ENCODE measurements around the gene MAPRE3.
"Not testable (repeated sequence)": the region's sequence is repeated elsewhere in the genome, so short reads cannot be mapped to it uniquely, and the experiment has no call there.

The MAPRE3 gene

GRCh38 chr2:27060323-27060722 lies 89.9 kb downstream of the MAPRE3 start:
- in situ Hi-C loops (cut with HindIII; ENCODE audit: low sequenced_read_pairs) = no loop called here

DNA sequence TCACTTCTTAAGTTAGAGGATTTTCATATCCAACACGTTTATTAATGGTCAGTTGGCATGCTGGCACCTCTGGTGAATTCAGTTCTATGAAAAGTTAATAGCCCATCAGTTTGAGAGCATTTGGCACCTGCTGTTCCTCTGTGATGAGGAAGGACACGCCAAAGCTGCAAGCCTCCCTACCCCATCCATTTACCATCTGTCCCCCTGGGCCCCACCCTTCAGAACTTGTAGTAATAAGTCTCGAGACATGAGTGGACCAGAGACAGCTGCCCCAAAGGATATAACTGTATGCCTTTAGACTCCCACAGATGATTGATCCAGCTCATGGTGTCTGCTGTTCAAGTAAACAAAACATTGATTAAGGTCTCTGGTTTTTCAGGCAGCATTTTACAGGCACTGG lies 94.7 kb downstream of the MAPRE3 start:
- in situ Hi-C loops (cut with HindIII; ENCODE audit: low sequenced_read_pairs) = loop anchor here (5.0 kb wide), 1 partner anchor 83 kb away; no protein-coding TSS in a partner anchor

DNA sequence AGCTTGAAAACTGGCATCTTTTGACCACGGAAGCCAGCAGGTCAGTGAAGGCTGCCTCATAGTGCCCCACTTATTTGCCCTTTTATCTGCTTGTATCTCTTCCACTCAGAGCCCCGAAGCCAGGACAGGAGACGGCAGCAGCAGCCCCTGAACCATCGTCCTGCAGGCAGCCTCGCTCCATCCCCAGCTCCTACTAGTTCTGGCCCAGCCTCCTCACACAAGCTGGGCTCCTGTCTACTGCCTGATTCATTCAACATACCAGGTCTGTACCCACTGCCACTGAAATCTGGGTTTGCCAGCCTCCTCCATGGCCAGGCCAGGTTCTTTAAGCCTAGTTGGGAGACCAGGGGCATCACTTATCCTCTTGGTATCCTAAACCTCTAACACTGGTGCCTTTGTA lies 96.9 kb downstream of the MAPRE3 start:
- in situ Hi-C loops (cut with HindIII; ENCODE audit: low sequenced_read_pairs) = loop anchor here (5.0 kb wide), 1 partner anchor 85 kb away; no protein-coding TSS in a partner anchor

GRCh38 chr2:27069436-27069835 lies 99.0 kb downstream of the MAPRE3 start:
- in situ Hi-C loops (cut with HindIII; ENCODE audit: low sequenced_read_pairs) = loop anchor here (5.0 kb wide), 1 partner anchor 87 kb away; no protein-coding TSS in a partner anchor

GRCh38 chr2:27069961-27070618 lies 99.7 kb downstream of the MAPRE3 start:
- in situ Hi-C loops (cut with HindIII; ENCODE audit: low sequenced_read_pairs) = loop anchor here (5.0 kb wide), 1 partner anchor 88 kb away; no protein-coding TSS in a partner anchor

DNA sequence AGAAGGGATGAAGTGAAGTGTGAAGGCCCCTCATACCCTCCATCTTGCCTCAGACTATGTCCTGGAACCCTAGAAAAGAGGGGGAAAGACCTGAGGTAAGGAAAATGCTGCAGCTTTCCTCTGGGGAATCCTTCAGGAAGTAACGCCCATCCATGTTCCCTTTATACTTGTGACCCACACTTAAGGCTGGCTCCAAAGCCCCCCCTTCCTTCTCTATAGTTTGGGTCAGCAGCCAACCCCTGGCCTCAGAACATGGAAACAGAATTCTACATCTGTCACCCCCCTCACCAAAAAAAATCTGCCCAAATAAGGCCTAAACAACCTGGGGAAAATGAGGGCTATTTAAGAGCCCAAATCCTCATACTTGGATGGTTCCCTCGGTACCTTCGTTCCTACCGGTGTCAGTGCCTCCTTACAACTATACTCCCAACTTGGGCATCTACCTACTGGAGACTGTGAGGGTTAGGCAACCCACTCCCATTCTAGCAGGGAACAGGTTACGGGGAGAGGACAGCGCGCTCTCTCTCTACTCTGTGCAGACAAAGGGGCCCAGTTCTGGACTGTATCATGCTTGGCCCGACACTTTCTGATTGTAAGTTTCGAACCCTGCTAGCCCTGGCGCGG lies 100.3 kb downstream of the MAPRE3 start:
- in situ Hi-C loops (cut with HindIII; ENCODE audit: low sequenced_read_pairs) = no loop called here

DNA sequence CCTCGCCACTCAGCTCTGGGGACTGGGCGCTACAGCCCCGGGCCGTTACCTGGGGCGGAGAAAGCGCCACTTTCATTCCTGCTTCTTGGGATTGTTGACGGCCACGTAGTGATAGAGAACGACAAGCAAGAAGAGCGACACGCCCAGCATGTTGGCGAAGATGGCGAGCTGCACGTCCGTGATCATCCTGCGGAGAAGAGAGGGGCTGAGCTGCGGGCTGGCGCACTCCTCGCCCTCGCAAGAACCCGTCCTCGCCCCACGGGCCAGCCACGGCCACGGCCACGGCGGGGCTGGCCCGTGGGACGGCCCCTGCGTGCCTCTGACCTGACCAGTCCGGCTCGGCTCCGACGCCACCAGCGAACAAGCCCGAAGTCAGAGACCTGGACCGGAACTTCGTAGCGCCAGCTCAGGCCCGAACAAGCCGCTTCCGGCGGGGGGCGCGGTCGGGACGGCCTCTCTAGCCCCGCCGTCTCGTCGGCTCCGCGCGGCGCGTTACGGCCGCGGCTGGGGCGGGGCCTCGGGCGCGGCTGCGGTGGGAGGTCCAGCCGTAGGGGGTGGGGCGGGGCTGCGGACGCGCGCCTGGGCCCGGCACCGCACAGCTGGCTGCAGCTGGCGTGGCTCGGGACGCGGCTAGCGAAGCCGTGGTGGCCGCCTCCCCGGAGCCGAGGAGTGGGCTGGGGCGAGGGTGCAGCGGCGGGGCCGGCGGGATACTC lies 101.0 kb downstream of the MAPRE3 start, which contains the start of gene OST4:
OST4 (minus strand) TSS at position 378 of the 713 bp plus-strand sequence.
- in situ Hi-C loops (cut with HindIII; ENCODE audit: low sequenced_read_pairs) = no loop called here

GRCh38 chr2:27071990-27072830 lies 101.8 kb downstream of the MAPRE3 start:
- in situ Hi-C loops (cut with HindIII; ENCODE audit: low sequenced_read_pairs) = no loop called here

GRCh38 chr2:27072920-27073319 lies 102.5 kb downstream of the MAPRE3 start:
- in situ Hi-C loops (cut with HindIII; ENCODE audit: low sequenced_read_pairs) = no loop called here

- in situ Hi-C loops (cut with HindIII; ENCODE audit: low sequenced_read_pairs) = no loop called here
Observed at GRCh38 chr2:27073782-27074181, 103.3 kb downstream of the MAPRE3 start.

- in situ Hi-C loops (cut with HindIII; ENCODE audit: low sequenced_read_pairs) = no loop called here
Observed at GRCh38 chr2:27074738-27075565, 104.5 kb downstream of the MAPRE3 start.

DNA sequence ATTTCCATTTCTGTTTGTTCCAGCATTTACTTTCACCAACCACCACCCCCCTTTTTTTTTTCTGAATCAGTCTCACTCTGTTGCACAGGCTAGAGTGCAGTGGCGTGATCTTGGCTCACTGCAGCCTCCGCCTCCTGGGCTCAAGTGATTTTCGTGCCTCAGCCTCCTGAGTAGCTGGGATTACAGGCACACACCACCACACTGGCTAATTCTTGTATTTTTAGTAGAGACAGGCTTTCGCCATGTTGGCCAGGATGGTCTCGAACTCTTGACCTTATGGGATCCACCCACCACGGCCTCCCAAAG lies 105.1 kb downstream of the MAPRE3 start:
- in situ Hi-C loops (cut with HindIII; ENCODE audit: low sequenced_read_pairs) = not testable (repeated sequence)

- in situ Hi-C loops (cut with HindIII; ENCODE audit: low sequenced_read_pairs) = no loop called here
Observed at GRCh38 chr2:27076323-27076722, 105.9 kb downstream of the MAPRE3 start.
